PC-9 (cell line): ENCODE measurements around the gene CHRDL1.

Experiments used
- EZH2 ChIP-seq: fragments of 200-600 bp; sonication (generic); IDR thresholded peaks from 2 replicates; pipeline ENCODE4 v1.8.0; 2017; ENCODE audit warnings: antibody characterized with exemption, low read depth
- TF ChIP-seq, protein P1 (sequence below): fragments of 200-600 bp; sonication (generic); conservative IDR thresholded peaks from 2 replicates; pipeline ENCODE4 v1.6.1; 2017; ENCODE audit warnings: mixed run types, antibody characterized with exemption, mild to moderate bottlenecking, moderate library complexity

DNA sequence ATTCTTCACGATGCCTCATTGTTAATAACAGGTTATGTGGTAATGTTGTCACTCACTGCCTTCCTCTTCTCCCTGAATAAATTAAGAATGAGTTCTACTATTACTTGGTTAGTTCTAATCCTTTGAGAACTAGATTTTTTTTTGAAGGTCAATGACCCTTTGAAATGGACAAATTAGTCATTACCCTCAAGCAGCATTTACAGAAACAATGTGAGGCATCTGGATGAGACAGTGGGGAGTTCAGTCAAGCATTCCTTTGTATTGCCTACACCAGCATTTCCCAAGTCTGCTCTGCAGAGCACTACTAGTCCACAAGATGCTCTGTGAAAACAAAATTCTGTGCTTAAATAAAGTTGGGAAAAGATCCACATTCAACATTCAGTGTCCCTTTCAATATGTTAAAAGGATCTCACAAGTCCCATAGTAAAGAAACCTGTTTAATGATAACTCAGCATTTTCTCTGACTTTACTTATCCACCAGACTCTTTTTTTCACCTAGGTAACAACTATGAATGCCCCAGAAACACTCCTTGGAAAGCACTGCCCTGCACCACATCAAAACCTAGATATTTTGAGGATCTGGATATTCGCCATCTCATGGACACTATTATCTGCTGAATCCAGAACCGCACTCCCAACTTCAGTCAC is 60.6 kb downstream of the CHRDL1 start:
- TF ChIP-seq, protein P1, sequence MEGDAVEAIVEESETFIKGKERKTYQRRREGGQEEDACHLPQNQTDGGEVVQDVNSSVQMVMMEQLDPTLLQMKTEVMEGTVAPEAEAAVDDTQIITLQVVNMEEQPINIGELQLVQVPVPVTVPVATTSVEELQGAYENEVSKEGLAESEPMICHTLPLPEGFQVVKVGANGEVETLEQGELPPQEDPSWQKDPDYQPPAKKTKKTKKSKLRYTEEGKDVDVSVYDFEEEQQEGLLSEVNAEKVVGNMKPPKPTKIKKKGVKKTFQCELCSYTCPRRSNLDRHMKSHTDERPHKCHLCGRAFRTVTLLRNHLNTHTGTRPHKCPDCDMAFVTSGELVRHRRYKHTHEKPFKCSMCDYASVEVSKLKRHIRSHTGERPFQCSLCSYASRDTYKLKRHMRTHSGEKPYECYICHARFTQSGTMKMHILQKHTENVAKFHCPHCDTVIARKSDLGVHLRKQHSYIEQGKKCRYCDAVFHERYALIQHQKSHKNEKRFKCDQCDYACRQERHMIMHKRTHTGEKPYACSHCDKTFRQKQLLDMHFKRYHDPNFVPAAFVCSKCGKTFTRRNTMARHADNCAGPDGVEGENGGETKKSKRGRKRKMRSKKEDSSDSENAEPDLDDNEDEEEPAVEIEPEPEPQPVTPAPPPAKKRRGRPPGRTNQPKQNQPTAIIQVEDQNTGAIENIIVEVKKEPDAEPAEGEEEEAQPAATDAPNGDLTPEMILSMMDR = no peak
- no peak for TF ChIP-seq EZH2
